NCI-H2196 treated with DMSO at 0.1 percent for 48 hours (cell line): ENCODE data around the gene BNC2.
"Not testable (repeated sequence)": the region's sequence is repeated elsewhere in the genome, so short reads cannot be mapped to it uniquely, and the experiment has no call there.

Experiments used
- DNase-seq: peaks from one replicate; lab custom pipeline; 2025; ENCODE audit not compliant: unreplicated experiment; lab: John Stamatoyannopoulos, UW

The BNC2 gene

DNA sequence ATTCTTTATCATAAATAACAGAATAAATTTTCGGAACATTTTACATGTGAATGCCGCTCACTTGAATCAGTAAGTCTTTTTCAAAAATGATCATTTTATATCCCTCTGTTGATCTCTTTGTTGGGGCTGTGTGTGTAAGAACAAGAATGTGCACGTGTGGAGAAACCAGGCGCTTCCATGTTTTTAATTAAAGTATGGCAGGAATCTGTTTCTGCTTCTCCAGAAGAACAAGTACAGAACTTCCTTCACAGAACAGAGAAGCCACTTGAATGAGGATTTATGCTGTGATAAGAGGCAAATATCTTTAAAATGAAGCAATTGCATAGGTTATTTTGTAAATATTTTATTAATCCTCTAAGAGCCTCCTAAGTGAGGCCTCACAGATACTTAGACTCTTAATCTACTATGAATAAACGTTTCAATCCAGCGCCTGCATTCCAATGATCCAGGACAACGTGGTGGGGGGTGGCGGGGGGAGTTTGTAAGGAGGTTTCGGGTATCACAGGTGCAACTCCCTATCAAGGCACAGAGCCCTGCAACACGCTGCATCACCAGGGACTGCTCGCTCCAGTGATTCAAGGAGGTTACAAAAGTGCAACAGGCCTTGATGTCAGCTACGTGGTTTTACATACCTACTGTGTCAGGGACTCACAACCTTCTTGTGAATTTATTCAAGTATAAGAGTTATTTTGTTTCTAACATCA lies 409.2 kb downstream of the BNC2 start:
- DNase-seq, result peak; percentile 5

- no peak for DNase-seq
These were observed 409.8 kb downstream of the BNC2 start for GRCh38 chr9:16460696-16461095.

DNA sequence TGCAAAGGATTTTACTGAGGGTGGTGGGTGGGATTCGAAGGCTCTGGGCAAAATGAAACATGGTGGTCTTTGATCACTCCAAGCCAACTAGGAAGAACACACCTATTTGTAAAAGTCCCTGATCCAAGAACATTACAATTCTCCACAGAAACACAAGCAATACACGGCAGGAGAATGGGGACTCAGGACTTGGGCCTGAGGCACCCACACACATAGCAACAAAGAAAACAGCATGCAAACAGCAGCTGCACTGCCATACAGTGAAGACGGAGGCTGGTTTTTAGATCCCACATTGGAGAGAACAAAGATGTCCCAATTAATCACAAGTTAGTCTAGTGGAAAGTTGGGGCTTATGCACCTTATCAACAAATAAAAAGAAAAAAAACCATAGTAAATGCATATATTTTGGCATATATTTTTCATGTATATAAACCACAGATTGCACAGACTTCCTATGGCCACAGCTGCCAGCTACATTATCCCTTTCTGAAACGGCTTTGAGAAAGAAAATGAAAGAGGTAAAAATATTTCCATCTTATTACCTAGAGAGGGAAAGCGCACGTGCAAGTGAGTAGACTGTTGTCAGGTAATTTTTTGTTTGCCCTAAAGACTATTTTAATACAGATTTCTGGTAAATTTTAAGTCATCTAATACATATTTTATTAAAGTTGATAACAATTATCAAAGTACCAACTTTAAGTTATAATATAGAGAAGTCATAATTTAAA lies 410.9 kb downstream of the BNC2 start:
- no peak for DNase-seq

- no peak for DNase-seq
These were observed 411.6 kb downstream of the BNC2 start for GRCh38 chr9:16458696-16459420.

GRCh38 chr9:16455842-16456241 lies 414.6 kb downstream of the BNC2 start:
- DNase-seq, result no peak

- no peak for DNase-seq
These were observed 417.1 kb downstream of the BNC2 start for GRCh38 chr9:16453390-16453789.

DNA sequence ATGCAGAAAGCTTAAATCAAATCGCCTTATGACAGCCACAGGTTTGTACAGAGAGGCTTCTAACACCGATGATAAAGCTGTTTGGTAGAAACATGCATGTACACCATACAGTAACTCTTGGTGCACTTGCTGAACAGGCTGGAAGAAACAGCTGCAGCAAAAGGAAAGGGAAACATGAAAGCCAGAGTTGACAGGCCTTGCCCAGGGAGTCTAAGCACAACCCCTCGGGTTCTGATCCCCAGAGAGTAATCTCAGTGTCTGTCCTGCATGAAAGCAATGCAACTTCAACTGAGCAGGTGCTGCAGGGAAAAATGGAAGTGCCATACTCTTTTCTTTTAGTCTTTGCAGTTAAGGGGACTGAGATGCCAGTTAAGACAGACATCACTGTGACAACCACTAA lies 419.9 kb downstream of the BNC2 start:
- DNase-seq, result no peak

DNA sequence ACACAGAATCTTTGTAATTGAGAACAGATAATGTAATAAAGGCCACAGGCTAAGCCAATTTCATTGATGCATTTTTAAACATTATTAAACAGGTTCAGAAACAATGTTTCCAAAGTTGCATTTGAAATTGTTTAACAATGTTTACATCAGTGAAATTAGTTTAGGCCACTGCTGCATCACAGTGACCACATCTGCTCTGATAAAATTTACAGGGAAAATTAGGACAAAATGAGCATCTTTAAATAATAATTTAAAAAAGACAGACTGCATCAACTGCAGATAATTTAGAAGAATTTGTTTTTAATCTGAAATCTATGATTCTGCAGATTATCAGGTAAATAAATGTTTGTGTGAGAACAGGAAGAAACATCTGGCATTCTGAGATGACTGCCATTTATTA lies 420.4 kb downstream of the BNC2 start:
- DNase-seq, result no peak

GRCh38 chr9:16449076-16449730 lies 421.3 kb downstream of the BNC2 start:
- DNase-seq, result no peak

GRCh38 chr9:16447946-16448345 lies 422.5 kb downstream of the BNC2 start:
- DNase-seq, result no peak

GRCh38 chr9:16446636-16447035 lies 423.8 kb downstream of the BNC2 start:
- no peak for DNase-seq

DNA sequence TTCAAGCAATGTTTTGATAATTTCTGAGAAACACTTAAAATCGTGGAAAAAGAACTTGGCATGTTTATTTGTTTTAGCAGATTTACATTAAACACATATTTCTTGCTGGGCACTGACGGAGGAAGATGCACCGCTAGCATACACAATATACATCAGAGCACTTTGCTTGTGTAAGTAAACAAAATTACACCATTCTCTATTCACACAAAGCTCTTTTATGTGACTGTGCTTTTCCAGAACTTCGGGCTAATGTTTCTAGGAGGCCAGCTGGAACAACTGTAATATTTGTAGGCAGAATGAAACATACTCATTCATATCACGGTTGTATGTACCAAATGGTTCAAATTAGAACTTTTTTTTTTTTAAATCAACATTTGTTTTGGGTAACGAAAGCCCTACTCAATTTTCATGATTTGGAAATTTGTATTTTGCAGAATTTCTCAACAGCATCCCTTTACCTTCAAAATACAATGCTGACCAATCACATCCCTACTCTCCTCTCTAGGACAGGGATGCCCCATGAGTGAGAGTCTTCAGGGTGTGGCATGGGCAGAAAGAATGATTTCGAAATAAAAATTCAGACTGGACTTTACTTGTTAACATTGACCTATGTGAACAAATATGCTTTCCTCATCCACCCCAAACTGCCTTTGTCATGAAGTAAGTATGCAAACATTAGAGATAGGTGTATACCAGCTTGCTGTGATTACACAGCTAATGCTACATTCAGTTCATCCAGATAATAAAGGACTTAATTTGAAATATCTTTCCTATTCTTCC lies 425.1 kb downstream of the BNC2 start:
- no peak for DNase-seq

DNA sequence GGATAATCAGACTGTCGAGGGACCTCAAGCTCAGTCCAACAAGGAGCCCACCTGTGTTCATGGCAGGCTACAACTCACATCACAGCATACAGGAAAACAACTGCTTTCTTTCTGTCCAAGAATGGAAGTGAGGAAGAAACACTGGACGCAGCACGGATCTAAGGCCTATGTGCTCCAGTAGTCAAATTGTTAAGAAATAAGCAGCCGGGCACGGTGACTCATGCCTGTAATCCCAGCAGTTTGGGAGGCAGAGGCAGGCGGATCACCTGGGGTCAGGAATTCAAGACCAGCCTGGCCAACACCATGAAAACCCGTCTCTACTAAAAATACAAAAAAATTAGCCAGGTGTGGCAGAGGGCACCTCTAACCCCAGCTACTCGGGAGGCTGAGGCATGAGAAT lies 427.8 kb downstream of the BNC2 start:
- DNase-seq, result no peak

DNA sequence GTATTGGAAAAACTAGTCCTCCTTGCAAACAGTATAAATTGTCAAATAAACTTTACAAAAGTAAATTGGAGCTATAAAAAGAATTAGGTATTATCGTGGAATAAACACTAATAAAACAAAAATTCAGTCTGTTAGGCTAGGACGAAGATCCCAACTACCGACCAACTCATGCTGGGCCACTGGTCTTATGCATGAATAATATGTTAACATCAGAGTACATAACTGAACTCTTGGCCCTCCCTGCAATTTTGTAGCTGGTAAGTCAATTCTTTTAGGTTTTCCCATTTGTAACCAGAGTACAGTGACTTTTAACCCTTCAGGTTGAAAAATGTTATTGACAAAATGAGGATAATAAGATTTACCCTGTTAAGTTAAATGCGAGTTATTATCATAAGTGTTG lies 428.7 kb downstream of the BNC2 start:
- no peak for DNase-seq

DNA sequence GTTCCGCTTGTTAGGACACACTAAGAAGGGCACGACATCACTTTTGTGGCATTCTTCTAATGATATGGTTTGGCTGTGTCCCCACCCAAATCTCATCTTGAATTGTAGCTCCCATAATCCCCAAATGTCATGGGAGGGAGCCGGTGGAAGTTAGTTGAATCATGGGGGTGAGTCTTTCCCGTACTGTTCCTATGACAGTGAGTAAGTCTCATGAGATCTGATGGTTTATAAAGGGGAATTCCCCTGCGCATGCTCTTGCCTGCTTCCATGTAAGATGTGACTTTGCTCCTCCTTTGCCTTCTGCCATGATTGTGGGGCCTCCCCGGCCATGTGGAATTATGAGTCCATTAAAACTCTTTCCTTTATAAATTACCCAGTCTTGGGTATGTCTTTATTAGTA lies 431.6 kb downstream of the BNC2 start:
- DNase-seq, result not testable (repeated sequence)

- no peak for DNase-seq
These were observed 433.9 kb downstream of the BNC2 start for GRCh38 chr9:16436545-16436944.

- DNase-seq, result no peak
These were observed 435.9 kb downstream of the BNC2 start for GRCh38 chr9:16434526-16434925.

DNA sequence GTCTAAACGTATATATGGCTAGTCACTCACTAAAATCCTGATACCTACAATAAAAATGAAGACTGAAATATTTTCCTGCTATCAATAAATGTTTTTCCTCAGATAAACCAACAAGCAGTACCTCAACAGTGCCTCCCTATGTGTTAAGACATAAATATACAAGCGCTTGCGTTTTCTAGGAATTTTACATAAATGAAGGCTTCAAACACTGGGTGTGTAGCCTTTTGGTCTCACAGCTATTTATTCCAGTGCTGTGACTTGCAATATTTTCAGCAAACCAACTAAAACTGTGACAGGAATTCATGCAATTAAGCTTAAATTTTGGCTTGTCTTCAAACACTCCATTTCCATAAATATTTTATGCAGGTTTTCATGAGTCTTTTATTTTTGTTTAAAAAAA lies 437.0 kb downstream of the BNC2 start:
- DNase-seq, result no peak

DNA sequence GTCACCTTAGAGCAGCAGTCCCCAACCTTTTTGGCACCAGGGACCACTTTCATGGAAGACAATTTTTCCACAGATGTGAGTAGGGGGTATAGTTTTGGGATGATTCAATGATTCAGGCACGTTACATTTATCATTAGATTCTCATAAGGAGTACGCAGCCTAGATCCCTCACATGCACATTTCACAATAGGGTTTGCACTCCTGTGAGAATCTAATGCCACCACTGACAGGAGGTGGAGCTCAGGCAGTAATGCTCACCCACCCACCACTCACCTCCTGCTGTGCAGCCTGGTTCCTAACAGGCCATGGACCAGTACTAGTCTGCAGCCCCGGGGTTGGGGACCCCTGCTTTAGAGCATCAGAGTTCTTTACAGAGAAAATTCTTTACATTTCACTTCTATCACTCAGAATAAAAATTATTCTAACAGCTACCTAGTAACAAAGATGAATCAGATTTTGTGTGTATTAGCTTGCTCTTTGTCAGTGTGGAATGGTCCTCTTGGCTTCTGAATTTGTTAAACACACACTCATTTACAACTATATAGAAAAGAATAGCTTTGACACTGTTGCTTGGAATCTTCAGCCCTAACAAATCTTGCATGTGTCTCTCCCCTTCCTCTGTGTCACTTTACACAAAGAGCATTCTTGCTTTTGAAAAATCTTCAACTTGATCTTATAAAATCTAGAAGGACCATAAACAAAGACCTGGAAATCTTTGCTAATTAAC lies 438.6 kb downstream of the BNC2 start:
- no peak for DNase-seq

DNA sequence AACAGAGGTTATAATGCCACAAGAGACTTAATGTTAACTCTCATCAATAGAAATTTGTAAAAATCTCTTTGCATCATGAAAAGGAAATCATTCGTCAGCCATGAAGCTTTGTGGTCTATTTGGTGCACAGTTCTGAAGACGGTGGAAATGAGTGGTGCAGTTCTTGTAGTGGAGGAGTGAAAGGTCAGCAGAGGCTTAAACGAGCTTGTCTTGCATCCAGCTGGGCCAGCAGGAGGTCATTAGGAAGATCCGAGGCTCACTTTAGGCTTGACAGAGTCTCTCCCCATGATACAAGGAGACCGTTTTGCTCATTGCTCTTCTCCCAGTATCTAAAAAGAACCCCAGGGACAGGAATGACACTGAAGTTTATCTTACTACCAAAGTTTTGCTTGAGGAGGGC lies 440.8 kb downstream of the BNC2 start:
- no peak for DNase-seq
